HG03097 (cell line): ENCODE results near the gene CRYGB.
"Not testable (repeated sequence)": the region's sequence is repeated elsewhere in the genome, so short reads cannot be mapped to it uniquely, and the experiment has no call there.

Experiments used
- ATAC-seq: cut with Tn5 transposase; IDR thresholded peaks from one replicate; pipeline ENCODE4 v1.9.1; 2021; ENCODE audit not compliant: unreplicated experiment, low FRiP score

The CRYGB gene

DNA sequence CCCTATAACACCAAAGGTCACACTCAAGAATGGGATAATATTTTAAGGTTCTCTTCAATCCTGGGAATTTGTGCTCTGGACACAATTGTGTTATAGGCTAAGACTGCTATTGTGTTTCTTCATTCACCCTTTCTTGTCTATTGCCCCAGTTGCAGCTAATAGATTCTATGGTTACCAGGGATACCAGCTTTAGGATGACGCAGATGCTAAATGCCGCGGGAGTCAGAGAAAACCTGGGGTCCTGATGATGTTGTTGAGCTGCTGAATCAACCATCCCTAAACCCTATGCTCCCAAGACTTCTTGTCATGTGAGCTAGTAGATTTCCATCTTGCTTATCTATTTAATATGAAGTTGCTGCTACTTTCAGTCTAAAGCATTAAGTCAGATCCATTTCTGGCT is 27.0 kb downstream of the CRYGB start:
- ATAC-seq, result no peak

DNA sequence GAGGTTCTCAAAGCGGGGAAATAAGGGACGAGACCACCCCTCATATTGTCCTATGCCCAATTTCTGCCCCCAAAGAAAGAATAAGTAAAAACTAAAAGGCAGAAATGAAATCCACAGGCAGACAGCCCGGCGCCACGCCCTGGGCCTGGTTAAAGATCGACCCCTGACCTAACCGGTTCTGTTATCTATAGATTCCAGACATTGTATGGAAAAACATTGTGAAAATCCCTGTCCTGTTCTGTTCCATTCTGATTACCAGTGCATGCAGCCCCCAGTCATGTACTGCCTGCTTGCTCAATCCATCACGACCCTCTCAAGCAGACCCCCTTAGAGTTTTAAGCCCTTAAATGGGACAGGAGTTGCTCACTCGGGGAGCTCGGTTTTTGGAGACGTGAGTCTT is 28.6 kb downstream of the CRYGB start:
- ATAC-seq, result not testable (repeated sequence)

DNA sequence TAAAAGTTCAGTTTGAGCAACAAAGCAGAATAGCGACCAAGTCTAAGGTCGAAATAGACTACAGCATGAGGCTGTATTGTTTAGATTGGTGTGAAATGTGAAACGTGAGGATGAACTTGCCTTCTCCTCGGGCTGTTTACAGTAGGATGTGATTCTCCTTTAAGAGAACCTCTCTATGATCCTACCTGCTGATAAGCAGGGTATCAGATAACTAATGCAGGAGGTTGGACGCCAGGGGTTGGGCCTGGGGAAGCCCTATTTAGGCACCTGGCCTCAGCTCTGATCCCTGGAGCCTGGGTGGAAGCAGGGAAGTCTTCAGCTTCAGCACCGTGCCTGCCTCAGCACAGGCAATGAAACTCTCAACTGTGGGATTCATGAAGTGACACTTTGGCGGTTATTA is 33.0 kb downstream of the CRYGB start:
- ATAC-seq, result no peak

DNA sequence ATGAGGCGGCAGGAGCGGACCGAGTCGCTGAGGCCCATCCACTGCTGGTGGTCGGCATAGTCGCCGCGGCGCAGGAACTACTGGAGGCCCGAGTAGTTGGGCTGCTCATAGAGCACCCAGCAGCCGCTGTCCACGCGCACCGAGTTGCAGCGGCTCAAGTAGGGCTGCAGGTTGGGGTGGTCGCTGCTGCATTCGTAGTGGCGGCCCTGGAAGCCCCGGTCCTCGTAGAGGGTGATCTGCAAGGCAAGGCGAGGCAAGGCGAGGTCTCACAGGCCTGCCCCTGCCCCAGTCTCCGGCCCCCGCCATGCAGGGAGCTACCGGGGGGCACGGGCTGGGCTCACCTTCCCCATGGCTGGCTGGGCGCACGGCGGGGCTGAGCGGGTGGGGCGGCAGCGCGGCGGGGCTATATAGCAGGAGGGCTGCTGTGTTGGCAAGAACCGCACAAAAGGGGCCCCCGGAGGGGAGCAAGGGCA is 33.6 kb downstream of the CRYGB start:
- ATAC-seq, result not testable (repeated sequence)

DNA sequence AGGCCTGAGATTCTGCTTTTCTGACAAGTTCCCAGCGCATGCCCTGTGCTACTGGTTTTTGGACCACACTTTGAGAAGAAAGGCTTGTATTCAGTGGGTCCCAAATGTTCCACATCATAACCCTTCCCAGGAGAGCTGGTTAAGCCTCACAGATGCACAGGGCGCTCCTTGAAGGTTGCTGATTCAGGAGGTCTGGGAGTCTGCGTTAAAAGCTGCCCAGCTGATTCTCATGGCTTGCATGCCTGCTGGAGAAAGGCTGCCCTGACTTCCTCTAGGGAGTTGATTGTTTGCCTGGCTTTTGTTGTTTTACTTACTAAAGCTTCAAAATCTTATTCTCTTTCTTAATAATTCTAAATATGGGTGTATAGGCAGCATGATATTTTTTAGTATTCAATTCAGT is 42.3 kb downstream of the CRYGB start:
- no peak for ATAC-seq

DNA sequence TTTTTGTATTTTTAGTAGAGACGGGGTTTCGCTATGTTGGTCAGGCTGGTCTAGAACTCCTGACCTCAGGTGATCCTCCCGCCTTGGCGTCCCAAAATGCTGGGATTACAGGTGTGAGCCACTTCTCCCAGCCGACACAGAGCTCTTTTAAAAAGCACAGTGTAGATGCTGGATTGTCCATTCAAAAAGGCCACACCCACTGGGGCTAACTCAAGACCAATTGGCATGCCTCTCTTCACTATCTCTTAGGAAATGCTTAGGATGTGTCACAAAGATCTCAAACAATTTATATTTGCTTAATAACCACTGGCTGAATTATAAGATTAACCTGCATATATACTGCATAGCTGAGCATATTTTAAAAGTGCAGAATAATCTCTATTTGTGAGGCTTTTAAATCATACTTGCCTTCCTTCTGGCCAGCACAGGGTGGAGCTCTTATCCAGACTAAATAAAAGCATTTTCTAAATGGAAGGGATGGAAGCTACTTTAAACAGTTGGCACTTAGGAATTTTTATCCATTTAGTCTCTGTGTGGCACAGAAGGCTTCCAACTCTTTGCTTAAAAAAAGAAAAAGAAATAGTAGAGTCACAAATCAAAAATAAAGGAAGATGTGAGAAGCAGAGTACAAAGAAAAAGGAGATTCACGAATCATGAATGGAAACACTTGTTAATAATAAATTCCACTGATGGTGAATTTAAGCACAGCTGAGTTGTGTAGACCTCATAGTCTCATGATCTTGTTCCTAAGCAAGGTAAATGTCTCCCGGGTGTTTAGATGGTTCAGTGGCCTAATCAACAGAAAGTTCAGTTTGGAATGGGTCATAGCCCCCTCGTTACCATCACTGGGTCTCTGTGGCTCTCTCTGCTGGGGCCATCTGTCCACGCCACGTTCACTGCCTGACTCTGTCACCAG is 44.0 kb downstream of the CRYGB start:
- ATAC-seq, result no peak

DNA sequence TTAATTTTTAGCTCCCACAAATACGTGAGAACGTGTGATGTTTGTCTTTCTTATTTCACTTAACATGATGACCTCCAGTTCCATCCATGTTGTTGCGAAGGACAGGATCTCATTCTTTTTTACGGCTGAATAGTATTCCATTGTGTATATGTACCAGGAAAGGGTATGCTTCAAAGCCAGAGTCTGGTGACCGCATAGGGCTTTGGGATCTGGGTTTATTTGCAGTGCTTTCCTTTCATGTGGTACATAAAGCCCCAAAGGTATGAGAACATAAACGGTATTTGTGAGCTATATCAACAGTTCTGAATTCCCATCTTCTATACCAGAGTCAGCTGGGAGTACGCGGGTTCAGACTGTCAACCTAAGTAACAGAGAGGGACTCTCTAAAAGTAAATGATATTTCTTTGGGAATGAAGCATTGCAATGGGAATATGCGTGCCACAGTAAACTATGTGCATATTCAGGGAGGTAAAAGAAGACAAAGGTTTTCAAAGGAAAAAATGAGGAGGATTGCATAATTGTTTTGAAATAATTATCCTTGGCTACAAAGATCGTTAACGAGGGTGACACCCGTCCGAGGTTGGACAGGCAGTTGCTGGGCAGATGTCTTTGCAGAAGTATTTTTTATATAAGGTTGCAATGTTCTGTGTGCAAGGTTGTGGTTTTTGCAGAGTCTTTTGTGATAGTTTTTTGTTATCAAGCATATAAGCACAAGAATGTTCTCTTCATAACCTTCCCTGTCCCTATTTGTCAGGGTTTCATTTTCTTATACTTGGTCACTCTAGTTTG is 46.1 kb downstream of the CRYGB start:
- ATAC-seq, result no peak

DNA sequence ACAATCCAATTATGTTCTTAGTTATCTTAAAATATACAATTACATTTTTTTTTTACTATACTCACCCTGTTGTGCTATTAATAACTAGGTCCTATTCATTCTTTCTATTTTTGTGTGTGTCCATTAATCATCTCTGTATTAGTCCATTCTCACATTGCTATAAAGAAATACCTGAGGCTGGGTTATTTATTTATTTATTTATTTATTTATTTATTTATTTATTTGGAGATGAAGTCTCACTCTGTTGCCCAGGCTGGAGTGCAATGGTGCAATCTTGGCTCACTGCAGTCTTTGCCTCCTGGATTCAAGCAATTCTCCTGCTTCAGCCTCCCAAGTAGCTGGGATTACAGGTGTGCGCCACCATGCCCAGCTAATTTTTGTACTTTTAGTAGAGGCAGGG is 47.3 kb downstream of the CRYGB start:
- not testable (repeated sequence) for ATAC-seq

DNA sequence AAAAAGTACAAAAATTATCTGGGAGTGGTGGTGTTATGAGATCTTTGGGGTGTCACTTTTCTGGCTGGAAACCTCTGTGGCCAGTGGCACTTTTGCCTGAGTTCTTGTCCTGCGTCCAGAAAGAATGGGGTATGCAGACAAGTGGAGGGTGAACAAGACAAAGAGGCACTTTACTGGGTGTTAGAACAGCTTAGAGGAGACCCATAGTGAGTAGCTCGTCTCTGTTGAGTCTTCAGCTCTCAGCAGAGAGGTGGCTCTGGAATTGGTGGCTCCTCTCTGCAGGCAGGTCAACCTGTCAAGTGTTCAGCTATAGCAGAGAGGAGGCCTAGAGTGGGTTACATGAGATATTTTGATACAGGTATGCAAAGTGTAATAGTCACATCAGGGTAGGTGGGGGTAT is 47.7 kb downstream of the CRYGB start:
- no peak for ATAC-seq

DNA sequence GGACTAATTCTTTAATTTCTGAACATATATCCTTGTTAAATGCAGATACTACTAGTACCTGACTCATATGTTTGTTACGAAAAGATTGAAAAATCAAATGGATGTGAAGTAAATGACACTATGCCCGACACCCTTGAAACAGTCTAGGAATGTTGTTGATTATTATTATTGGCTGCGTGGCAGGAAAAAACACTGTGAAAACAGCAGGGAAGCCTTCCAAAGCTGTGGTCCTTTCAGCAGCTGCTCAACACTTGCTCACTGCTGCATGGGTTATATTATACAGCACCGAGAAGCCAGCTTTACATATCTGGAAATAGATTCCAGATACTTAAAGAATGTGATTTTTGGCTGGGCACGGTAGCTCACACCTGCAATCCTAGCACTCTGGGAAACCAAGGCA is 48.2 kb downstream of the CRYGB start:
- no peak for ATAC-seq

DNA sequence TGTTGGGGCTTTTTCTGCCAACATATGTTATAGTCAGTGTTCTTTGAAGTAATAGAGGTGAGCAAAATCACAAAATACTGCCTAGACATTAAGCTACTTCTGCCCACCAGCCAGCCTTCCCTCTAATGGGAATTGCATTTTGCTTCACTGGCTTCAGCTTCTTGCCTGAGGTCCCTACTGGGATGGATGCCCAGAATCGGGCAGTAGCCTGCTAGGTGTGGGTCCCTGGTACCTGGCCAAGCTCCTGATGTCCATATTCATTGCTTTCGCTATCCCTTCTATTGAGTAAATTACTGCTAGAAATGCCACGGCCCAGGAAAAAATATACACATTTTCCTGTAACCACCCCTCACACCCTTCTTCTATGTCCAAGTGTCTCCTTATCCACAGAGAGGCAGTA is 48.6 kb downstream of the CRYGB start:
- ATAC-seq, result no peak

DNA sequence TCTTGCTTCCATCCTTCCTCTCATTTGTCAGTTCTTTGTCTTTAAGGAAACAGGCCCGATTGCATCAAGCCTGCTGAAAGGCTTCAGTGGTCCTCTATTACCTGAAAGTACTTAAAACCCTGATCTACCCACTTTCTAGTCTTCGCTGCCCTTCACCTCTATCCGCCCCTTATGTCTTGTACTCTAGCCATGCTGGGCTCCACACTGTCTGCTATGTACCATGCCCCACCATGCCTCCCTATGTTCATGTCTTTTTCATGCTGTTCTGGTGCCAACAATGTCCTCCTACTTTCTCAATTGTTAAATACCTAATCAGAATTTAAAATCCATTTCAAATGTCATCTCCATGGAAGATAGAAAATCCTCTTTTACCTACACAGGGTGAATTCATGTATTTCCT is 49.9 kb downstream of the CRYGB start:
- ATAC-seq, result no peak

DNA sequence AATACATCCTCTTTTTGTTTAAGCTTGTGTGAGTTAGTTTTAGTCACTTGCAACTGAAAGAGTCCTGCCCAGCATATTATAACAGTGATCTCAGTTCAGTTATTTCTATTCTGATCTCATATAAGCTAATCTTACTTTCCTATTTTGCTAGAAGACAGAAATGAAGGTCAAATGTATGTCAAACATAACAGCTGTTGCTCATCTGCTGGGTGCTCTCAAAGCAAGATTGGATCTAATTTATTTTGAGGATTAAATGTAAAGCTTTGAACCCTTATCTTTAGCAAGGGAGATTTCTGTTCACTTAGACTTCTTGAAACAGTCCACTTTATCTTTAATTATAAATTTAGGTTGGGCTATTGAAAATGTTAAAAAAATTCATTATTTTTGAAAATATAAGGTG is 52.8 kb downstream of the CRYGB start:
- no peak for ATAC-seq
